Type B pancreatic cell (in vitro differentiated cells): ENCODE data around the gene RBP3. TPM values are rescaled to one million over a fixed set of nuclear protein-coding genes. Genes with fewer than 3 reads are reported as not detected.

Source experiments
- DNase-seq: peaks from one replicate; pipeline ENCODE4 v3.0.0; 2021; ENCODE audit warnings: mixed read lengths; ENCODE audit not compliant: unreplicated experiment; ENCODE audit errors: extremely low spot score
- H3K27ac Mint-ChIP-seq: 2 replicates; pipeline ENCODE4 v1.8.0; 2021; ENCODE audit warnings: mild to moderate bottlenecking, mixed read lengths
- H3K27me3 Mint-ChIP-seq: 2 replicates; pipeline ENCODE4 v1.8.0; 2021; ENCODE audit warnings: mixed read lengths
- H3K36me3 Mint-ChIP-seq: 2 replicates; pipeline ENCODE4 v1.8.0; 2021; ENCODE audit warnings: mixed read lengths
- H3K4me1 Mint-ChIP-seq: one replicate; pipeline ENCODE4 v1.8.0; 2021; ENCODE audit warnings: mixed read lengths; ENCODE audit not compliant: unreplicated experiment
- H3K4me3 Mint-ChIP-seq: 2 replicates; pipeline ENCODE4 v1.8.0; 2021; ENCODE audit warnings: mild to moderate bottlenecking, mixed read lengths
- H3K9me3 Mint-ChIP-seq: 2 replicates; pipeline ENCODE4 v1.8.0; 2021; ENCODE audit warnings: mixed read lengths
- total RNA-seq: library from RNA; stranded (reverse); gene quantifications from 2 replicates; pipeline ENCODE4 v1.2.1, GENCODE V29; 2021; ENCODE audit warnings: low replicate concordance
- TF ChIP-seq, protein P1 (sequence below): fragments of 200-600 bp; sonication (generic); conservative IDR thresholded peaks from 2 replicates; pipeline ENCODE4 v1.5.0; 2021; ENCODE audit warnings: antibody characterized with exemption, mild to moderate bottlenecking

The RBP3 gene
- total RNA-seq, 1 donor from 2014 or later, result not detected

DNA sequence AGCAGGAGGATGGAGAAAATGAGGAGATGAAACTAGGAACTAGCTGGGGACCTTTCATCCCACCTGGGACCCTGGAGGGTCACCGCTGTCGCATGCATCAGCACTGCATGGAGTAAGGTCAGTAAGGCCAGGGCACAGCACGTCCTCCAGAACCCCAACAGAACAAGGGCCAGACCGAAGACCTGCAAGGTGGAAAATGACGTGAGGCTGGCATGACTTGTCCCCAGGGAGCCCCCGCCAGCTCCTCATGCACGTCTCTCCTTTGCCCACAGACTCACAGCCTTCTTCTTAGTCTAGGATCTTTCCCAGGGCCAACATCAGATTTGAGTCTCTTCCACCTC lies 31.3 kb downstream of the RBP3 start:
- H3K4me3 Mint-ChIP-seq, result no peak overlapping the region
- H3K27me3 Mint-ChIP-seq, result peaks cover 46% of the 10 kb centered on the region

DNA sequence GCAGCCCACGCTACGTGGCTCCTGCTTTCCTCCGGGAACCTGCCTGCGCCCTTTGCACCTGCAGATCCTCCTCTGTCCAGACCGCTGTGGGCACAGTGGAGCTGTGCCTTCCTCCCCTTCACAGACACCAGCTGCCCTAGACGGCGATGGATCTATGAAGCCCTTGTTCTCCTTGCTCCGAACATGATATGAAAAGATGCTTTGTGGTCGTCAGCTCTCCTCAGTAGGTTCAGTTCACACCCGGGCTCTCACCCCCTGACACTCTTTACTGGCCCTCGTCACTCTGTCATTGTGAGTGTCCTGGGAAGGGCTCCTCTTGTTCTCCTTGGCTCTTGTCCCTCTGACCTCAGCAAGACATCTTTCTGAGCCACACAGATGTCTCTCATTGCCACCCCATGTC lies 31.7 kb downstream of the RBP3 start:
- Mint-ChIP-seq H3K27me3 (peaks cover 49% of the 10 kb centered on the region), H3K4me3 (no peak overlapping the region), H3K4me1 (peaks cover 27% of the 10 kb centered on the region), H3K36me3 (no peaks in the 10 kb centered on the region), H3K9me3 (no peaks in the 10 kb centered on the region), H3K27ac (no peak overlapping the region)
- TF ChIP-seq, protein P1, sequence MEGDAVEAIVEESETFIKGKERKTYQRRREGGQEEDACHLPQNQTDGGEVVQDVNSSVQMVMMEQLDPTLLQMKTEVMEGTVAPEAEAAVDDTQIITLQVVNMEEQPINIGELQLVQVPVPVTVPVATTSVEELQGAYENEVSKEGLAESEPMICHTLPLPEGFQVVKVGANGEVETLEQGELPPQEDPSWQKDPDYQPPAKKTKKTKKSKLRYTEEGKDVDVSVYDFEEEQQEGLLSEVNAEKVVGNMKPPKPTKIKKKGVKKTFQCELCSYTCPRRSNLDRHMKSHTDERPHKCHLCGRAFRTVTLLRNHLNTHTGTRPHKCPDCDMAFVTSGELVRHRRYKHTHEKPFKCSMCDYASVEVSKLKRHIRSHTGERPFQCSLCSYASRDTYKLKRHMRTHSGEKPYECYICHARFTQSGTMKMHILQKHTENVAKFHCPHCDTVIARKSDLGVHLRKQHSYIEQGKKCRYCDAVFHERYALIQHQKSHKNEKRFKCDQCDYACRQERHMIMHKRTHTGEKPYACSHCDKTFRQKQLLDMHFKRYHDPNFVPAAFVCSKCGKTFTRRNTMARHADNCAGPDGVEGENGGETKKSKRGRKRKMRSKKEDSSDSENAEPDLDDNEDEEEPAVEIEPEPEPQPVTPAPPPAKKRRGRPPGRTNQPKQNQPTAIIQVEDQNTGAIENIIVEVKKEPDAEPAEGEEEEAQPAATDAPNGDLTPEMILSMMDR, result no peak
- DNase-seq, result no peak

More for the DNA sequence above, 31.3 kb downstream of the RBP3 start:
- no peak overlapping the region for H3K27ac Mint-ChIP-seq
- H3K36me3 Mint-ChIP-seq, result no peaks in the 10 kb centered on the region
- TF ChIP-seq, protein P1, result no peak
- H3K9me3 Mint-ChIP-seq, result no peaks in the 10 kb centered on the region
- H3K4me1 Mint-ChIP-seq, result peaks cover 25% of the 10 kb centered on the region
- peak; percentile 32 for DNase-seq

DNA sequence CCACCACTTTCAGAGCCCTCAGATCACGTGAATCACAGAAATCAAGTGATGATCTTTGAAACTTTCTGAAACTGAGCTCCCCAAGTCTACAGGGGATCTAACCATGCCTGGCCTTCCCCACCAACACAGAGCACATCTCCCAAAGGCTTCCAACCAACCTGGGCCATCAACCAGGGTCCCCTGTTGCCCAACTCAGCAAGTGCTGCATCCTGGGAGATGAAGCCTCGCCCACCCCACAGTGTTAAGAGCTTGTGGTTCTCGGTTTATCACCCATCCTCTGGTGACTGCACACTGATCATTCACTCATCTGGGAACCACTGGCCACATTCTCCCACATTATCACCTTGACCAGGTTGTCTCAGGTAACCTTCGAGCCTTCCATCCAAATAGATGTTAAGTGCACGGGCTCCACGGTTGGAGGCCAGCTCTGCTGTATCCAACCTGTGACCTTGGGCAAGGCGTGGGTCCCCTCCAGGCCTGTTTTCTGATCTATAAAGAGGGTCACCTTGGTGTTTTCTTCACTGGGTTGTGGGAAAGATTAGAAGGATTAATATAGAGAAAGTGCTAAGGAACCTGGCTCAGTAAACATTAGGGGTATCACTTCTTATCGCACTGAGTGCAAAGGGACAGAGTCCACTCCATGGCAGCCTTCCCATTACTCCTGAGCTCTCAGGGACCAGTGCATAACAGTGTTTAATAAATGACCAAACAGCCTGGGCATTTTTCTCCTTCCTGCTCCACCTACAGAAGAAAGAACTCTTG lies 32.4 kb downstream of the RBP3 start:
- DNase-seq, result peak; percentile 40
- peaks cover 28% of the 10 kb centered on the region for H3K4me1 Mint-ChIP-seq
- H3K27me3 Mint-ChIP-seq, result peaks cover 50% of the 10 kb centered on the region
- H3K4me3 Mint-ChIP-seq, result no peak overlapping the region
- no peaks in the 10 kb centered on the region for H3K36me3 Mint-ChIP-seq
- no peak overlapping the region for H3K27ac Mint-ChIP-seq
- TF ChIP-seq, protein P1, result no peak
- no peaks in the 10 kb centered on the region for H3K9me3 Mint-ChIP-seq

DNA sequence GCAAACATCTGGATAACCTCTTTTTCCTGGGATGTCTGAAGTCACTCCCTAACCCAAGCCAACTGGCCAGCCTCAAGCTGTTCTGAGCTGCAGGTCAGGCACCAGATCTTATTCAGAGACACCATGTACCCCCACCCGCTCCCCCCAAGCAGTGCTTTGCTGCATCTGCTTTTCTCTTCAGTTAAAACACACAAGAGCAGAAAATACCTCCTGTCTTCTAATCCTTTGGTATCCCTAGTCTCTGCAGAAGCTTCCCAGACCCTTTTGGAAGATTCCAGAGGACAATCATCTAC lies 32.9 kb downstream of the RBP3 start:
- Mint-ChIP-seq H3K36me3 (no peaks in the 10 kb centered on the region), H3K27ac (no peak overlapping the region), H3K4me1 (peaks cover 28% of the 10 kb centered on the region), H3K27me3 (peaks cover 54% of the 10 kb centered on the region), H3K4me3 (no peak overlapping the region), H3K9me3 (no peaks in the 10 kb centered on the region)
- TF ChIP-seq, protein P1, result no peak
- DNase-seq, result peak; percentile 24

DNA sequence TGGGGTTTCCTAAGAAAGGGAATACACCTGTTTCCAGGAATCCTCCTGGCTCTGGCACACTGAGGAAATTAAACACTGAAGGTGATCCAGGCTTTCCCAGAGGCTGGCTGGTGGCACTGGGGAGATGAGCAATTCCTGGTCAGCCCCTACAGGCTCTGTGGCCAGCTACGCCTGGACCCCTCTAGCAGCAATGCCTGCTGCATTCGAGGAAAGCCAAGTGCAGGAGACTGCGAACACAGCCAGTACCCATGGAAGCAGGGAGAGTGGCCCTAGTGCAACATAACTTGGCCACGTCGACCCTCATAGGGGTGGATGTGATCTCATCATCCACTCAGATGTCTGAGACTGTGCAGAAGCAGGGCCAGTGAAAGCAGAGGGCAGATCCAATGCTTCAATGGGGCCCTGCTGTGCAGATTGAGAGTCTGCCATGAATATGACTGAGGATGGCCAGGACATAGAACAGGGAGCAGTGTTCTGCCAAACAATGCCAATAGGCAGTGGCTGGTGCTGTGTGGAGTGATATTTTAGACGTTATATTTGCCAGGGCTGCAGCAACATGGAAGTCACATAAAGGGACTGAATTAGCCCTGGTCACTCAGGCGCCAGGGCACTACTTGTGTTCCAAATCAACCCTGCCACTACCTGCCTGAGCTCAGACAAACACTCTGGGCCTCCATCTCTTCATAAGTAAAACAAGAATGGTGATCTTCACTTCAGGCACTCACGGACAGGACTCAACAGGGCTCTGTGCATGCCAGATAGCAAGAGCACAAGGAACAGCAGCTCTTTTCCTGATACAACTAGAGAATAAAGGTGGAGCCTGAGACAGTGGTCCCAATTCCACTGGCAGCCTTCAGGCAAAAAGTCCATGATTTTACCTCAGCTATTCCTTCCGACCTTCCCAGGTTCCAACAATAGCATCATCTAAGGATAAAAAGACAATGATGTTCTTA lies 33.5 kb downstream of the RBP3 start:
- Mint-ChIP-seq H3K9me3 (no peaks in the 10 kb centered on the region), H3K27me3 (peaks cover 54% of the 10 kb centered on the region), H3K4me1 (peaks cover 28% of the 10 kb centered on the region), H3K4me3 (no peak overlapping the region), H3K27ac (no peak overlapping the region), H3K36me3 (no peaks in the 10 kb centered on the region)
- DNase-seq, result peak; percentile 32
- TF ChIP-seq, protein P1, result no peak
